ENCODE data around the gene MAP3K5. TPM values are rescaled to one million over a fixed set of nuclear protein-coding genes. Genes with fewer than 3 reads are reported as not detected.

Gene MAP3K5
- total and polyA plus RNA-seq, 2 of the 8 experiments (the other 6 are each of a cell fraction or from before 2014, with no cell fraction given), result 0.63 to 2.6 TPM

- Histone ChIP-seq H3K9me3 (ENCODE audit: insufficient read depth in 2 of 2, low read depth in 1 of 2, low read length in 1 of 2) (no peaks in the 10 kb centered on the region), H3K79me1 (ENCODE audit: low read depth, low read length) (no peaks in the 10 kb centered on the region), H3K9ac (replicated peaks in 1 of 4; ENCODE audit: extremely low read depth in 1 of 4, low read depth in 3 of 4, low read length in 3 of 4) (no peak overlapping the region), H3K4ac (replicated peaks; ENCODE audit: insufficient read length, low read depth, low read length) (no peak overlapping the region), H3K23me2 (ENCODE audit: low read depth, low read length) (no peaks in the 10 kb centered on the region), H3K36me3 (ENCODE audit: control insufficient read depth in 2 of 4, insufficient read depth in 4 of 4, low read length in 3 of 4) (no peaks in the 10 kb centered on the region), H3K4me2 (ENCODE audit: insufficient read depth in 1 of 2, low read depth in 2 of 2, low read length in 2 of 2) (no peak overlapping the region), H2BK15ac (ENCODE audit: low read length) (no peak overlapping the region), H3K14ac (ENCODE audit: insufficient read length) (no peak overlapping the region), H2BK20ac (ENCODE audit: low read length) (no peak overlapping the region), H4K91ac (replicated peaks; ENCODE audit: insufficient read length, low read length) (no peak overlapping the region), H3K4me3 (ENCODE audit: extremely low read depth in 1 of 4, insufficient read depth in 2 of 4, low read depth in 3 of 4, low read length in 4 of 4) (no peak overlapping the region), H2BK120ac (replicated peaks; ENCODE audit: low read depth, low read length) (no peak overlapping the region), H3K27me3 (replicated peaks in 1 of 4; ENCODE audit: control insufficient read depth in 3 of 4, extremely low read depth in 1 of 4, insufficient read depth in 3 of 4, low read length in 3 of 4) (no peaks in the 10 kb centered on the region), H3K4me1 (replicated peaks in 1 of 4; ENCODE audit: control insufficient read depth in 3 of 4, insufficient read depth in 4 of 4, low read length in 3 of 4) (no peaks in the 10 kb centered on the region), H2BK12ac (ENCODE audit: low read depth, low read length) (no peak overlapping the region), H4K8ac (ENCODE audit: extremely low read depth, insufficient read depth, low read length) (no peak overlapping the region), H4K20me1 (replicated peaks in 1 of 2; ENCODE audit: control insufficient read depth in 1 of 2, insufficient read depth in 2 of 2, low read length in 2 of 2) (no peaks in the 10 kb centered on the region), H3K18ac (ENCODE audit: extremely low read depth, low read length) (no peak overlapping the region), H2AFZ (ENCODE audit: low read length) (no peak overlapping the region), H3K27ac (ENCODE audit: low read depth, low read length) (no peak overlapping the region), H2BK5ac (ENCODE audit: low read depth, low read length) (no peak overlapping the region), H3K79me2 (ENCODE audit: control insufficient read depth in 1 of 2, insufficient read depth in 2 of 2, low read length in 2 of 2) (no peaks in the 10 kb centered on the region), H2AK5ac (ENCODE audit: low read depth, low read length) (no peak overlapping the region), H3K56ac (replicated peaks; ENCODE audit: insufficient read length, low read depth, low read length) (no peak overlapping the region), H4K5ac (ENCODE audit: insufficient read length, low read depth, low read length) (no peak overlapping the region), H3K23ac (ENCODE audit: insufficient read length) (no peak overlapping the region)
- CTCF ChIA-PET (ENCODE audit: partially characterized antibody), result no interaction called here
- POLR2A ChIA-PET (ENCODE audit: partially characterized antibody), result no interaction called here
- DNase-seq (ENCODE audit: low read depth in 1 of 2, low spot score in 2 of 2) (no peak), FAIRE-seq (no peak)
- TF ChIP-seq SRF (IDR thresholded peaks at IDR 0.05; ENCODE audit: low read depth, low read length) (no peak), RXRA (IDR thresholded peaks at IDR 0.05; ENCODE audit: insufficient read depth, low read depth, low read length) (no peak), SUZ12 (IDR thresholded peaks at IDR 0.05; ENCODE audit: low read length) (no peak), EP300 (IDR thresholded peaks at IDR 0.05; ENCODE audit: borderline replicate concordance in 1 of 2, low read depth in 2 of 2, low read length in 2 of 2) (no peak), MAX (IDR thresholded peaks at IDR 0.05) (no peak), POLR2AphosphoS5 (IDR thresholded peaks at IDR 0.05; ENCODE audit: low read depth, low read length) (no peak), ZNF274 (IDR thresholded peaks at IDR 0.05; ENCODE audit: borderline replicate concordance, extremely low read depth, low read length) (no peak), NRF1 (IDR thresholded peaks at IDR 0.05; ENCODE audit: low read depth, low read length) (no peak), SAP30 (IDR thresholded peaks at IDR 0.05; ENCODE audit: insufficient read depth, insufficient replicate concordance, low read length) (no peak), SP4 (IDR thresholded peaks at IDR 0.05; ENCODE audit: low read length) (no peak), JUN (IDR thresholded peaks at IDR 0.05; ENCODE audit: low read depth, low read length) (no peak)
- 67% methylated on average over 2 of the region's 2 CpGs; no CpG with 5 or more reads in 1 of the 2 experiments for WGBS, 2 experiments (ENCODE audit: extremely low coverage in 1 of 2, insufficient coverage in 1 of 2, insufficient read length in 1 of 2, insufficient replicate concordance in 2 of 2, low coverage in 1 of 2, low lambda C conversion rate in 2 of 2, missing lambda C conversion rate in 1 of 2)
Observed at GRCh38 chr6:136767103-136767502, 25.2 kb downstream of the MAP3K5 start.

Data from H1 (cell line).